Skin of body (tissue), 2 donors: ENCODE results near the gene PSMC5. TPM values are rescaled to one million over a fixed set of nuclear protein-coding genes. Genes with fewer than 3 reads are reported as not detected.
"Not testable (repeated sequence)": the region's sequence is repeated elsewhere in the genome, so short reads cannot be mapped to it uniquely, and the experiment has no call there.

Experiments
- DNase-seq: peaks from one replicate; lab custom pipeline; 2025; lab: John Stamatoyannopoulos, UW
- total RNA-seq: library from RNA; depleted of rRNA; stranded (reverse); fragments of >200 nt; gene quantifications from one replicate; pipeline ENCODE4 v1.2.3, GENCODE V29; 2014

PSMC5 gene
- total RNA-seq, 1 donor from 2014 or later, result 48.3 TPM

DNA sequence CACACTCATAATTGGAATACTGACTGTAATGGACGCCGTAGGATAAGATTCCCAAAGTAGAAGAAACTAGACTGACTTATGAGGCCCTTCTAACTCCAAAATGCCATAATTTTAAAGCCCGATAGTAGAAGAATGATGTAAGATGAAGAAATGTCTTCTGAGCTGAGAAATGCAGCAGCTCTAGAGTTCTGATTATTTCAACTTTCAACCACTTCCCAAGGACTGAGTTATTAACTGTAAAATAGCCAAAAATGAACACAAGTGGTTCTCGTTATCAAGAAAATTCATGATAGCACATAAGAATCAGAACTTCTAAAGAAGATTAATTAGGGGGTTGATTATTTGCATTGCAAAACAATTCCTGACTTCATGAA lies 43.0 kb downstream of the PSMC5 start:
- DNase-seq, result not testable (repeated sequence)

DNA sequence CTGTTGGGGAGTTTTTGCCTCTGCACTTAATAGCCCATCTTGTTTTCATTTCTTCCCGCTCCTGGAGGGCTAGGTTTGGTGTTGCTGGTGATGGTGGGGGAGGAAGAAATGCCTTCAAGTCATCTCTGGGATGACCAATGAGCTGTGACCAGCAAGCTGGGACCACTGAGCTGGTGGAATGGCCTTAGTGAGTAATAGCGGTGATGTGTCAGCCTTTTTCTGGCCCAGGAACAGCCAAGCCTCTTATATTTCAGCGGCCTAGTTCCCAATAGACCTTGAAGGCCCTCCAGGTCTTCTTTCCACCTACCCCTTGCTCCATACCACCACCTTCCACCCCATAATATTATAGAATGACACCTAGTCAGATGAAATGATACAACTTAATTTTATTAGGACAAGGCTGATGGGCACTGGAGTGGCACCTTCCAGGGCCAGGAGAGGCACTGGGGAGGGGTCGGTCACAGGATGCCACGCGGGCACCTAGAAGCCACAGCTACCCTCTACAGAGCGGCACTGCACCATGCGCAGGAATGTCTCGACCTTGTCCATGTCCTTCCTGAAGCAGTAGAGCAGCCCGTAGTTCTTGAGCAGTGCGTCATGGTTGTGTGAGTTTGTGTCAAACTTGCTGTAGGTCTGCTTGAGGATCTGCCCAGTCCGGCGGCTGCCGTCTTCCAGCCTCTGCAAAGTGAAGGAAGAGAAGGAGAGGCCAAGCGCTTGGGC lies 44.6 kb downstream of the PSMC5 start:
- DNase-seq, result not testable (repeated sequence)

DNA sequence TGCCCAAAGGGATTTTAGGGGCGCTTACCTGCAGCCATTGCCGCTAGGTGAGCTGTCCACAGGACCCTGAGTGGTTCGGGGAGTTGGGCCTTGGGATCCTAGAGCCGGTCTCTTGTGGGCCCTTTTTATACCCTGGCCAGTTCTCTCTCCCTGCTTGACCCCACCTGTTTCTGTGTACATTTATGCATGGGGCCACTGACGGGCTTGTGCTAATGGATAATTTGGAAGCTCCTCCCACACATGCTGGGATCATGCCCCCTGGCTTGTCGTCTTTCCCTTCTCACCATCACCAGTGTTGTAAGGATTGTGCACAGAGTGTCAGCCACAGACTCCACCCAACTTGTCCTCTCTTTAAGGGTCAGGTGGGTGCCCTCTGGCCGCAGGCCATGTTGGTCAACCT lies 46.3 kb downstream of the PSMC5 start, which contains the start of gene CSH2:
TSS of gene CSH2 (minus strand) at position 101 of the 400 bp plus-strand sequence. CDS start at position 38, 63 bp downstream.
- not testable (repeated sequence) for DNase-seq

DNA sequence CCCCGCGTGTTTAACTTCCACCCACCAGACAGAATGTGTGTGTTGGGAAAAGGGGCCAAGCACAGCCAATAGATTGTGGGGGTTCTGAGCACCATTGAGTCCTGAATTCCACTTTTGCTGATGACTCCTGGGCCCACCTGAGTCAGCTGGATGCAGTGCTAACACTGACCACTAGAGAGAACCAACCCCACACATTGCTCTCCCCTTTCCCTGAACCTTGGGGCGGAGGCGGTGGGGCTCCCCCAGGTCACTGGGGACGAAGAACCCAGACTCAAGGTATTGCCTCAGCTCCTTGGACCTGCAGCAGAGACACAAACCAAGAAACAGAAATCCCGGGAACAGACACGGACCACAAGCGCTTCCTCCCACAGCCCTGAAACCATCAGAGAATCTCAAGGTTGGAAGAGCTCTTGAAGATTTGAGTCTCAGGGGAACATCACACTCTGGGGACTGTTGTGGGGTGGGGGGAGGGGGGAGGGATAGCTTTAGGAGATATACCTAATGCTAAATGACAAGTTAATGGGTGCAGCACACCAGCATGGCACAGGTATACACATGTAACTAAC lies 46.9 kb downstream of the PSMC5 start:
- not testable (repeated sequence) for DNase-seq

DNA sequence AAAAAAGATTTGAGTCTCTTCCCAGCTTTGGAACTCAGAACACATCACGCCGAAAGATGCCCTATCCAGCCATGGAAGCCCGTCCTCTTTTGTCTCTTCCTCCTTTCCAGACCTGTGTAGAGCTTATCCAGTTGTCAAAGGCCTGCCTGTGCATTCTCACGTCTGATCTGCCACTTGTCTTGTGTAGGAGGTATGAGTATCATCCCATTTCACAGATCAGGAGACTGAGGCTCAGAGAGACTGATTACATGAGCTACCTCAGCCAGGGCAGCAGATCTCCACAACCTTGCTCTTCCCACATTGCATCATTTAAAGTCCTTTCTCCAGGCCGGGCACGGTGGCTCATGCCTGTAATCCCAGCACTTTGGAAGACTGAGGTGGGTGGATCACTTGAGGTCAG lies 47.5 kb downstream of the PSMC5 start:
- DNase-seq, result not testable (repeated sequence)

DNA sequence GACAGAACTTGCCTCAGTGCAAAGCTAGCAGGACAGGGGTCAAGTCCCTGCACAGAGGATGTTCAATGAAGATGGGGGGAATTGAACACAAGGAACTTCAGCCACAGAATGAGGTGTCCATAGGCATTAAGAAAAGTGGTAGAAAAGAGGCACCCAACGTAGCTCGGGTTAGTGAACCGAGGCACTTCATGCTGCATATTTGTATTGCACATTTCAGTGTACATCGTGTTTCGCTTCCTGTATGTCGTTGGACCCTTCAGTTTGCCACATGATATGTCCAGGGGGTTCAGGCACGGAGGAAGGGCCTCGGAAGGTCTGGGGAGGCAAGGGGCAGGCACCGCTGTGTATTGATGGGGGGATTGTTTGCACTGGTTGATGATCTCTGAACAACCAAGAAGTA lies 51.2 kb downstream of the PSMC5 start:
- not testable (repeated sequence) for DNase-seq

DNA sequence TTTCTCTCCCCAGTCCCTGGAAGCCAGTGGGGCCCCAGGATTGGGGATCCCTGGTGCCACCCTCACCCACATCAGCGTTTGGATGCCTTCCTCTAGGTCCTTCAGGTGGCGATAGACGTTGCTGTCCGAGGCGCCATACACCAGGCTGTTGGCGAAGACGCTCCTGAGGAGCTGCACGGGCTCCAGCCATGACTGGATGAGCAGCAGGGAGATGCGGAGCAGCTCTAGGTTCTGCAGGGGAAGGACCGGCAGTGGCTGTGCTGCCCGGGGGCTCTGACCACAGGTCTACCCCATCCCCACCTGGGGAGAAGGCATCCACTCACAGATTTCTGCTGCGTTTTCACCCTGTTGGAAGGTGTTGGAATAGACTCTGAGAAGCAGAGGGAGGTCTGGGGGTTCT lies 53.5 kb downstream of the PSMC5 start:
- DNase-seq, result no peak

DNA sequence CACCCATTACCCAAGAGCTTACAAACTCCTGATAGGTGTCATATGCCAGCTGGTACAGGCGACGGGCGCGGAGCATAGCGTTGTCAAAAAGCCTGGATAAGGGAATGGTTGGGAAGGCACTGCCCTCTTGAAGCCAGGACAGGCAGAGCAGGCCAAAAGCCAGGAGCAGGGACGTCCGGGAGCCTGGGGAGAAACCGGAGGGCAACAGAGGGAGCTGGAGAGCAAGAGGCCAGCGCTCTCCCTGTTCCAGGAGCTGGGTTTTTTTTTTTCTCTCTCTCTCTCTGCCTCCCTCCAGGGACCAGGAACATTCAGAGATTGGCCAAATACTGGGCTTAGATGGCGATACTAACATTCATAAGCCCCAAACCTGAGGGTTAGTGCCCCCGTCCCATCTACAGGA lies 54.1 kb downstream of the PSMC5 start:
- not testable (repeated sequence) for DNase-seq

Other genes starting within 250 kb of the PSMC5 start
- gene TACO1, start 226.5 kb upstream of the PSMC5 start, total RNA-seq, result 7.4 TPM
- 24.6 TPM for gene MAP3K3, start 205.0 kb upstream of the PSMC5 start, total RNA-seq
- gene LIMD2, start 127.3 kb upstream of the PSMC5 start, total RNA-seq, result 9.5 TPM
- gene STRADA, start 85.6 kb upstream of the PSMC5 start, total RNA-seq, result 28.1 TPM
- gene CCDC47, start 53.8 kb upstream of the PSMC5 start, total RNA-seq, result 67.2 TPM
- 124 TPM for gene DDX42, start 53.3 kb upstream of the PSMC5 start, total RNA-seq
- 33.0 TPM for gene FTSJ3, start 232 bp downstream of the PSMC5 start, total RNA-seq
- gene SMARCD2, start 15.3 kb downstream of the PSMC5 start, total RNA-seq, result 83.5 TPM
- not detected for gene CSH2, start 46.2 kb downstream of the PSMC5 start, total RNA-seq
- gene GH2, start 54.5 kb downstream of the PSMC5 start, total RNA-seq, result not detected
- gene CSH1, start 69.1 kb downstream of the PSMC5 start, total RNA-seq, result not detected
- gene CSHL1, start 83.8 kb downstream of the PSMC5 start, total RNA-seq, result not detected
- not detected for gene GH1, start 91.4 kb downstream of the PSMC5 start, total RNA-seq
- gene CD79B, start 104.9 kb downstream of the PSMC5 start, total RNA-seq, result 2.2 TPM
- gene SCN4A, start 145.5 kb downstream of the PSMC5 start, total RNA-seq, result 5.2 TPM
- gene PRR29, start 170.9 kb downstream of the PSMC5 start, total RNA-seq, result not detected
- gene ICAM2, start 193.2 kb downstream of the PSMC5 start, total RNA-seq, result 18.6 TPM